Hindlimb muscle (tissue), 1 donor: ENCODE data around the gene FAM156A. TPM values are rescaled to one million over a fixed set of nuclear protein-coding genes. Genes with fewer than 3 reads are reported as not detected.
"Not testable (repeated sequence)": the region's sequence is repeated elsewhere in the genome, so short reads cannot be mapped to it uniquely, and the experiment has no call there.

Experiments
- DNase-seq: peaks from one replicate; pipeline ENCODE4 v3.0.0-alpha.2; 2013
- polyA plus RNA-seq: library from polyadenylated mRNA; unstranded; fragments of 120-200 nt; gene quantifications from one replicate; pipeline ENCODE4 v1.2.1, GENCODE V29; 2013; ENCODE audit not compliant: insufficient read length

FAM156A gene
- polyA plus RNA-seq, 1 donor: 28.9 TPM

- DNase-seq: not testable (repeated sequence)
Observed at GRCh38 chrX:52966993-52967738, 8.8 kb upstream of the FAM156A start.

DNA sequence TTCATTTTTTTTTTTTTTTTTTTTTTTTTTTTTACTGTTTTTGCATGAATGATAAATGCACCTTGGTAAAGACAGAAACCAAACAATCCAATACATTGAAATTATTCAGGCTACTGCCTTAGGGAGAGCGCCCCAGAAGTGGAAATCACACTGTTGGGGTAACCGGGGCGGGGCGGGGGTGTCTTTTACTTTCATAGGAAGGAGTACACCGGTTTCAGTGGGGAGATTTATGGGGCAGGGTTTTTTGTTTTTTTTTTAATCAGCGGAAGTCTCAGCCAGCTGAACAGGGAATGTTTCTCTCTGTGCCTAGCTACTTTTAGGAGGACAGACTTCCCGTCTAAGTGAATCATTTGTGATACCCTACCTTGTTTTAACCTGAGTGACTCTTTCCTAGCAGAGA, 643 bp upstream of the FAM156A start:
- not testable (repeated sequence) for DNase-seq

DNA sequence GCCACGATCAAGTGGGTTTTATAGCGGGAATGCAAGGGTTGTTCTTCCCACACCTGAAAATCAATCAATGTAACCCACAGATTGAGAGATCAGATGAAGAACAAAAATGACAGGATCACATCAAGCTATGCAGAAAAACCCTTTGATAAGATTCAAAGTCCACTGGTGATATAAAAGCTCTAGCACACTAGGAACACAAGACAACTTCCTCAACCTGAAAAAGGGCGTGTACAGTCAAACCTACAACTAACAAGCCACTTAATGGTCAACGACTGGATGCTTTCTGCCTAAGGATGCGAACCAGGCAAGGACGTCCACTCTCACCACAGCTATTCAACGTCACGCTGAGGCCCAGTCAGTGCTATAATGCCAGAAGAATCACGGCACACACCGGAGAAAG, 8.4 kb downstream of the FAM156A start:
- DNase-seq: not testable (repeated sequence)

GRCh38 chrX:52949325-52949724, 9.0 kb downstream of the FAM156A start:
- not testable (repeated sequence) for DNase-seq

- not testable (repeated sequence) for DNase-seq
Observed at GRCh38 chrX:52948265-52948664, 10.1 kb downstream of the FAM156A start.

DNA sequence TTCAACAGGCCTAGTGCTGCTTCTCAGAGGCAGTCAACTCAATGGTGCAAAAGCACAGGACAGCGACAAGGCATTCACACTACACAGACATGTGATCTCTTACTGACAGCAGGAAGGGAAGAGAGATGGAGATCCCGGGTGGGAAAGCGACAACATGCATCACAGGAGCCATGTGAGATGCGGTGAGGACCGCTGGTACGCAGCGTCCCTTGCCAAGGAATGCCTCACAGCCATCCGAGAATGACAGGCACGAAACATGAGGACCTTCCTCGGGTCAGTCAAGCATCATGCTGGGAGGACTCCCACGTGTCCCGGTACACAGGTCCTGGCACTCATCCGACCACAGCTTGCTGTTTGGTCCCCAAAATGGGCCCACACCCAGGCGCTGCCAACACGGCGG, 10.8 kb downstream of the FAM156A start:
- not testable (repeated sequence) for DNase-seq

DNA sequence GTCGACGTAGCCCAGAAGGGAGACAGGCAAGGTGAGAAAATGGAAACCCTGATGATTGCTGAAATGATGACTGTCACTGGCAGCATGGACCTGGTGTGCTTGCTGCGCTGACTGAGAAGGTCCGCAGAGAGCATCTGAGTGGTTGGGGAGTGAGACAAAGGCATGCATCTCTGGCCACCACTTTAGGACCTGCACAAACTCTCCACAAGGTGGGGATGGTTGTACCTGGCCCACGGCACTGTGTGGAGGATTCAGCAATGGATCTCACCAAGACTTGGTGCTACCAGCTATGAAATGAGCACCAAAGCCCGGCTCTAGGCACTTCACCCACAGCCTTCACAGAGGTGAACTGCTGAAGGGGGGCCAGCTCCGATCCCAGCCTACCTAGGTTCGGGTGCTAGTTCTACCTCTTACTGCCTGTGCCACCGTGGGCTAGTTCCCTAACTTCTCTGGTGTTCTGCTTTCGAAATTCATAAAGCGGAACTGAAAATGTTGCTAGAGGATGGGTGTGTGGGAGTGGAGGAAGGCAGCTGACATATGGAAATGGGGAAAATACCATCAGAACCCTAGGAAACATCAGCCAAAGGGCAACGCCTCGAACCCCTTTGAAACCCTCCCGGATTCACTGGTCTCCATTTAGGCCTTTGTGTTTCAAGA, 12.4 kb downstream of the FAM156A start:
- not testable (repeated sequence) for DNase-seq

- not testable (repeated sequence) for DNase-seq
Observed at GRCh38 chrX:52941728-52942127, 16.6 kb downstream of the FAM156A start.

- not testable (repeated sequence) for DNase-seq
Observed at GRCh38 chrX:52940704-52941103, 17.6 kb downstream of the FAM156A start.

DNA sequence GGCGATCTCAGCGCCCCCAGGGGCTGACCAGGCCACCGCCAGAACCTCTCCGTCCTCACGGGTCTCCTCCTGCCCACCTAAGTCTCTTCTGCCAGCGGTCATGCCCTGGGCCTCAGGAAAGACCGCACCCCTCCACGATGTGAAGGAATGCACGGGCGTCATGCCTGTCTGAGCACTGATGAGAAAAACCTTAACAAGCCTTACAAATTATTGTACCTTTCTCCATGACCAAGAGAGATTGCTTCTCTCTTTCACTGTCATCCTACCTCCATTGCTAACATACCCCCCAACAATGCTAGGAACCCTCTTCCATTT, 22.9 kb downstream of the FAM156A start:
- DNase-seq: not testable (repeated sequence)

- peak; percentile 93 for DNase-seq
Observed at GRCh38 chrX:52934704-52935469, 23.4 kb downstream of the FAM156A start.

DNA sequence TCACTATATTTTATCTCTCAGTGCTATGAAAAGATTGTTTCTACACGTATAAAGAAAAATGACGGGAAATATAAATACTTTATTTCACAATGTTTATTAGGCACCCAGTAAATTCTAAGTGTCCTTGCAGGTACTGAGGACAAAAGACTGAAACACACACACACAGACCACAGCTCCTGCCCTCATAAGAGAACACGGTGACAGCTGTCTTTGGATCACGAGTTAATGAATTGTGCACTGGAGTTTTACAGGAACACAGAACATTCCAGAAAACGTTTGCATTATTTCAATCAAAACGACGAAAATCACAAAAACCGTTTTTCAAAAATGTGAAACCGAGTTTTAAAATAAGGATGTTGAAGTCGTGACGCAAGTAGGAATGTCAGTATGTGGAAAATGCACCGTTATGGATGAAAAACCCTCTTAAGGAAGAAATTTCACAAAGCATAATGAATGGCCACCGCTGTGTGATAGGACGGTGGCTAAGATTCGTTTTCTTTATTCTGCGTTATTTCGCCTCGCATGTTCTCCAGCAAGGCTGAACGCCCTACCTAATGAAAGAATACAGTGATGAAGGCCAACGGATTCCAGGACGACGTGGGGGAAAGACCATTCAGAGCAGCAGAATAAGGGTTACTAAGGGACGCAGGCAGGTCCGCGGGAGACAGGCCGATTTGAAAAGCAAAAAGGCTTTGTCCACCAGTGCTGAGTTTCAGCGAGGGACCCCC, 24.2 kb downstream of the FAM156A start:
- DNase-seq: peak; percentile 11

DNA sequence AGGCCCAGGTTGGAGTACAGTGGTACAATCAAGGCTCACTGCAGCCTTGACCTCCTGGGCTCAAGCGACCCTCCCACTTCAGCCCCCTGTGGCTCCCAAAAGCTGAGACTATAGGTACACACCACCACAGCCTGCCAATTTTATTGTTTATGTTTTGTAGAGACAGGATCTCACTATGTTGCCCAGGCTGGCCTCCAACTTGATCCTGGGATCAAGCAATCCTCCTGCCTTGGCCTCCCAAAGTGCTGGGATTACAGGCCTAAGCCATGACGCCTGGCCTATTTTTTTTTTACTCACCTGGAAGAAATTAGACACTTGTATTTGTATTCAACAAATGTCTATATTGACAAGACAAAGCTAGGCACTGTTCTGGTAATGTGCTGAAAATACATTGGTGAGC, 25.1 kb downstream of the FAM156A start:
- DNase-seq: no peak

- DNase-seq: not testable (repeated sequence)
Observed at GRCh38 chrX:52930214-52930613, 28.1 kb downstream of the FAM156A start.

DNA sequence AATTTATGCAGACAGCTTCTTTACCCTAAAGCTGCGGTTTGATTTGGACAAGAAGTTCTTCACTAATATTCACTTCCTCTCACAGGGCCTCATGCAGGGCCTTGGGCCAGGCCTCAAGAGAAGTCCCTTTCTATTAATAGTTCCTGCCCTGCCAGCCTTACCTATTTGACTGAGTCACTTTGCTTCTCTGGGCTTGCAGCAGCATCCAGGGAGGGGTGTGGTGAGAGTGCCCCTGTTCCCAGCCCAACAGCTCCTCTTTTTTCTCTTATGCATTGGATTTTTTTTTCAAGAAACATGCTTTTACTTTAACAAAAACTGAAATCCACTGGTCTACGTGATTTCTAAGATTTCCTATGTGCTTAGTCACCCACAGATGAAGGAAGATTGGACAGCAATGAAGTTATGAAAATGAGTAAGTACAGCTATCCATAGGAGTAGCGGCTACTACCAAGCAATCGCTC, 34.5 kb downstream of the FAM156A start:
- DNase-seq: peak; percentile 12

DNA sequence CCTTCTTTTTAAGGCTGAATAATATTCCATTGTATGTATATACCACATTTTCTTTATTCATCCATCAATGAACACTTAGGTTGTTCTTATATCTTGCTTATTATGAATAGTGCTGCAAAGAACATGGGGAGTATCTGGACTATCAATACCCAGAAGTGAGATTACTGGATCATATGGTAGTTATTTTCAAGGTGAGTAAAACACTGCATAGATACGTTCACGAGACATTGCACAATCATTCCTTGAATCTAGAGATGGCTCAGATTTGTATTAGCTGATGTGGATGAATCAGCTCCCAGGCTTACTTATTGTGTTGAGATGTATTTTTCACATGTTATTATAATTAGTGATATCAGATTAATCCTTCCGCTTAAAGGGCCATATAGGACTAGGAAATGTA, 43.6 kb downstream of the FAM156A start:
- DNase-seq: not testable (repeated sequence)

DNA sequence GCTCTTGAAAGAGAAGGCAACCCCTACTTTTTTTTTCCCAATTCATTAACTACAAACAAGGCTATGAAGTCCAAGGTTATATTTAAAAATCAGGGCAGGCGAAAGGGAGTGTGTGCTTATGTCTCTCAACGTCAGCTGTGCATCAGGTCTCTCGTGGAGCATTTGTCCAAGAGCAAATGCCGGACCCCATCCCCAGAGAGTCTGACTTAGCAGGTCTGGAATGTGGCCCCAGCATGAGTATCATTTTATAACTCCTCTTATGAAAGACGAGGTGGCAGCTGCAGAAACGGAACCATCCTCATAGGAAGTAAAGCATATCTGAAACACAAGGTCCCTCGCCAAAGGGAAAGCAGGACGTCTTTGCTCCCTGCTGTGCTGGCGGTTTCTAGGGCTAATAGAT, 44.6 kb downstream of the FAM156A start:
- not testable (repeated sequence) for DNase-seq

DNA sequence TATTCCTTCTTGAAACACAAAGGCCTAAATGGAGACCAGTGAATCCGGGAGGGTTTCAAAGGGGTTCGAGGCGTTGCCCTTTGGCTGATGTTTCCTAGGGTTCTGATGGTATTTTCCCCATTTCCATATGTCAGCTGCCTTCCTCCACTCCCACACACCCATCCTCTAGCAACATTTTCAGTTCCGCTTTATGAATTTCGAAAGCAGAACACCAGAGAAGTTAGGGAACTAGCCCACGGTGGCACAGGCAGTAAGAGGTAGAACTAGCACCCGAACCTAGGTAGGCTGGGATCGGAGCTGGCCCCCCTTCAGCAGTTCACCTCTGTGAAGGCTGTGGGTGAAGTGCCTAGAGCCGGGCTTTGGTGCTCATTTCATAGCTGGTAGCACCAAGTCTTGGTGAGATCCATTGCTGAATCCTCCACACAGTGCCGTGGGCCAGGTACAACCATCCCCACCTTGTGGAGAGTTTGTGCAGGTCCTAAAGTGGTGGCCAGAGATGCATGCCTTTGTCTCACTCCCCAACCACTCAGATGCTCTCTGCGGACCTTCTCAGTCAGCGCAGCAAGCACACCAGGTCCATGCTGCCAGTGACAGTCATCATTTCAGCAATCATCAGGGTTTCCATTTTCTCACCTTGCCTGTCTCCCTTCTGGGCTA, 48.9 kb downstream of the FAM156A start:
- DNase-seq: not testable (repeated sequence)

GRCh38 chrX:52907900-52908299, 50.4 kb downstream of the FAM156A start:
- DNase-seq: not testable (repeated sequence)

DNA sequence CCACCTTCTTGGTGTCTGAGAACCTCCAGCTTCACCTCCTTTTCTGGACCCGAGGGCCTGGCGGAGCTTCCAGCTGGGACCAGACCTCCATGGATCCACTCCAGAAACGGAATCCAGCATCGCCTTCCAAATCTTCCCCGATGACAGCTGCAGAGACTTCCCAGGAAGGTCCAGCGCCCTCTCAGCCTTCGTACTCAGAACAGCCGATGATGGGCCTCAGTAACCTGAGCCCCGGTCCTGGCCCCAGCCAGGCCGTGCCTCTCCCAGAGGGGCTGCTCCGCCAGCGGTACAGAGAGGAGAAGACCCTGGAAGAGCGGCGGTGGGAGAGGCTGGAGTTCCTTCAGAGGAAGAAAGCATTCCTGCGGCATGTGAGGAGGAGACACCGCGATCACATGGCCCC, 51.2 kb downstream of the FAM156A start:
- not testable (repeated sequence) for DNase-seq

- not testable (repeated sequence) for DNase-seq
Observed at GRCh38 chrX:52906072-52906471, 52.2 kb downstream of the FAM156A start.

DNA sequence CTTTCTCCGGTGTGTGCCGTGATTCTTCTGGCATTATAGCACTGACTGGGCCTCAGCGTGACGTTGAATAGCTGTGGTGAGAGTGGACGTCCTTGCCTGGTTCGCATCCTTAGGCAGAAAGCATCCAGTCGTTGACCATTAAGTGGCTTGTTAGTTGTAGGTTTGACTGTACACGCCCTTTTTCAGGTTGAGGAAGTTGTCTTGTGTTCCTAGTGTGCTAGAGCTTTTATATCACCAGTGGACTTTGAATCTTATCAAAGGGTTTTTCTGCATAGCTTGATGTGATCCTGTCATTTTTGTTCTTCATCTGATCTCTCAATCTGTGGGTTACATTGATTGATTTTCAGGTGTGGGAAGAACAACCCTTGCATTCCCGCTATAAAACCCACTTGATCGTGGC, 52.8 kb downstream of the FAM156A start:
- not testable (repeated sequence) for DNase-seq
